ENCODE data around the gene CACNA1C. TPM values are rescaled to one million over a fixed set of nuclear protein-coding genes. Genes with fewer than 3 reads are reported as not detected.
"Not testable (repeated sequence)": the region's sequence is repeated elsewhere in the genome, so short reads cannot be mapped to it uniquely, and the experiment has no call there.

The CACNA1C gene
- total RNA-seq, 2 donors from 2014 or later: 0.84 to 10.2 TPM

- no peak overlapping the region for H3K9ac ChIP-seq (ENCODE audit: low read depth in 2 of 2, low read length in 2 of 2)
- H3K27me3 ChIP-seq: no peaks in the 10 kb centered on the region
- no peaks in the 10 kb centered on the region for H3K36me3 ChIP-seq
- H3K4me3 ChIP-seq: no peak overlapping the region
- no peak for DNase-seq
- H3K4me1 ChIP-seq: no peaks in the 10 kb centered on the region
- no peak for TF ChIP-seq CTCF (IDR thresholded peaks at IDR 0.05)
- no peaks in the 10 kb centered on the region for H3K9me3 ChIP-seq
- intact Hi-C loops (cut with DNase I): no loop called here
- no peak overlapping the region for H3K27ac ChIP-seq
Measured at GRCh38 chr12:2251526-2252209, 198.9 kb downstream of the CACNA1C start.

DNA sequence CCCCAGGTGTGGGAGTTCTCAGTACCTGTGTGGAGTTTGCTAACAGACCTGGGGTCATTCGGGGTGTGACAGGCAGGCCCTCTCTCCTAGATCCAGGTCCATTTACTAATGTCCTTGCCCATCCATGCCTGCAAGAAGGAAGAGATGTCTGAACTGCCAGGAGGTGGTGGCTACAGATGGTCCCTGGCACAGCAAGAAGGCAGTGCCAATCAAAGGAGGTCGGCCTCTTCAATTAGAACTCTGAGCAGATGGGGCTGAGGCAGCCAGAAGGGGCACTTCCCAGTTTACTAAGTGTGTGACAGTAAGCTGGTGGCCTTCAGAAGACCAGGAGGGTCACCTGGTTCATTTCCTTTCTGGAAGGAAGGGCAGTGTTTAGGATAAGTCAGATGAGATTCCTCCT lies 202.5 kb downstream of the CACNA1C start:
- H3K9ac ChIP-seq (ENCODE audit: low read depth in 2 of 2, low read length in 2 of 2): no peak overlapping the region
- H3K4me3 ChIP-seq: no peak overlapping the region
- H3K36me3 ChIP-seq: no peaks in the 10 kb centered on the region
- no peak for DNase-seq
- no peak for TF ChIP-seq CTCF (IDR thresholded peaks at IDR 0.05)
- intact Hi-C loops (cut with DNase I): no loop called here
- H3K4me1 ChIP-seq: no peaks in the 10 kb centered on the region
- H3K27ac ChIP-seq: no peak overlapping the region
- no peaks in the 10 kb centered on the region for H3K27me3 ChIP-seq
- no peaks in the 10 kb centered on the region for H3K9me3 ChIP-seq

DNA sequence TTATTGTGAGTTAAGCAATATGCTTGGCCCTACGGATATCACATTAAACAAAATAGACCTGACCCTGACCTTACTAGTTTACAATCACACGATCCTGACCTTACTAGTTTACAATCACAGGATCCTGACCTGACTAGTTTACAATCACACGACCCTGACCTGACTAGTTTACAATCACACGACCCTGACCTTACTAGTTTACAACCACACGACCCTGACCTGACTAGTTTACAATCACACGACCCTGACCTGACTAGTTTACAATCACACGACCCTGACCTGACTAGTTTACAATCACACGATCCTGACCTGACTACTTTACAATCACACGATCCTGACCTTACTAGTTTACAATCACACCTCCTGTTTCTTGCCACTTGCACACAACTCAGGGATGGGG lies 202.9 kb downstream of the CACNA1C start:
- H3K4me1 ChIP-seq; H3K27me3 ChIP-seq; H3K9me3 ChIP-seq; H3K4me3 ChIP-seq; H3K27ac ChIP-seq; intact Hi-C loops (cut with DNase I); DNase-seq; H3K9ac ChIP-seq (ENCODE audit: low read depth in 2 of 2, low read length in 2 of 2); H3K36me3 ChIP-seq: not testable (repeated sequence)

- H3K4me1 ChIP-seq: no peaks in the 10 kb centered on the region
- no peak overlapping the region for H3K4me3 ChIP-seq
- H3K27ac ChIP-seq: no peak overlapping the region
- intact Hi-C loops (cut with DNase I): no loop called here
- no peaks in the 10 kb centered on the region for H3K9me3 ChIP-seq
- H3K36me3 ChIP-seq: no peaks in the 10 kb centered on the region
- no peak overlapping the region for H3K9ac ChIP-seq (ENCODE audit: low read depth in 2 of 2, low read length in 2 of 2)
- no peak for TF ChIP-seq CTCF (IDR thresholded peaks at IDR 0.05)
- no peak for DNase-seq
- H3K27me3 ChIP-seq: no peaks in the 10 kb centered on the region
Measured at GRCh38 chr12:2256453-2256852, 203.7 kb downstream of the CACNA1C start.

DNA sequence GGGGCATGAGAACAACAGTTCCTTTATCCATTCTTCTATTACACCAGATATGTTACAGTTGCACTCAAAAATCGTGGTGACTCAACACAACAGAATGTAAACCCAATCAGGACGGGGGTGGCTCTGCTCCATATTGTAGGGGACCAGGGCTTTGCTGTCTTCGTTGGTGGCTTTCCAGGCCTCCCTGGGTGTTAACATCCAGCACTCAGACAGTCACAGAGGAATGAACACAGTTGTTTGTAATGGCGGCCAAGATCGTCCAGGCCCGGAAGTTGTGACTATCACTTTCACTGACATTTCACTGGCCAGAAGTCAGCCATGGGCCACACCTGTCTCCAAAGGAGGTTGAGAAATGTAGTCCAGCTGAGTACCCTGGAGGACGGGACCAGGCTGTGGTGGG lies 204.1 kb downstream of the CACNA1C start:
- Histone ChIP-seq H3K27ac (no peak overlapping the region), H3K4me3 (no peak overlapping the region), H3K9ac (ENCODE audit: low read depth in 2 of 2, low read length in 2 of 2) (no peak overlapping the region), H3K4me1 (no peaks in the 10 kb centered on the region), H3K27me3 (no peaks in the 10 kb centered on the region), H3K36me3 (no peaks in the 10 kb centered on the region), H3K9me3 (no peaks in the 10 kb centered on the region)
- no peak for TF ChIP-seq CTCF (IDR thresholded peaks at IDR 0.05)
- DNase-seq: no peak
- intact Hi-C loops (cut with DNase I): no loop called here

GRCh38 chr12:2258025-2258424 lies 205.2 kb downstream of the CACNA1C start:
- intact Hi-C loops (cut with DNase I): no loop called here
- no peak overlapping the region for H3K27ac ChIP-seq
- H3K9ac ChIP-seq (ENCODE audit: low read depth in 2 of 2, low read length in 2 of 2): no peak overlapping the region
- no peak for TF ChIP-seq CTCF (IDR thresholded peaks at IDR 0.05)
- H3K9me3 ChIP-seq: no peaks in the 10 kb centered on the region
- no peak overlapping the region for H3K4me3 ChIP-seq
- H3K36me3 ChIP-seq: no peaks in the 10 kb centered on the region
- DNase-seq: no peak
- no peaks in the 10 kb centered on the region for H3K4me1 ChIP-seq
- no peaks in the 10 kb centered on the region for H3K27me3 ChIP-seq
